MCF 10A (cell line): ENCODE measurements around the gene MAPKAP1. TPM values are rescaled to one million over a fixed set of nuclear protein-coding genes. Genes with fewer than 3 reads are reported as not detected.

Source experiments
- BruUV-seq: library from RNA; stranded (reverse); fragments of 400-500 nt; replicated peaks from 2 replicates; lab custom pipeline; 2021; lab: Mats Ljungman, UMichigan
- CTCF ChIA-PET: fragments of 300-600 bp; sonication (Branson Sonifier 250); formaldehyde crosslinking; extraction: SDS; loops from one replicate; lab custom pipeline; 2021; ENCODE audit warnings: antibody characterized with exemption, inconsistent platforms; lab: Yijun Ruan, JAX
- POLR2A ChIA-PET: fragments of 300-600, 350-650 bp; sonication (Branson Sonifier 250); formaldehyde crosslinking; extraction: SDS; loops from one replicate; lab custom pipeline; 2020; ENCODE audit warnings: antibody characterized with exemption, inconsistent platforms; lab: Yijun Ruan, JAX
- DNase-seq: peaks from one replicate; pipeline ENCODE4 v3.0.0-alpha.2; 2018; ENCODE audit not compliant: unreplicated experiment
- H3K27ac Mint-ChIP-seq: one replicate; pipeline ENCODE4 v1.8.0; 2022; ENCODE audit warnings: mild to moderate bottlenecking, low read depth, mixed read lengths; ENCODE audit not compliant: unreplicated experiment
- H3K27me3 Mint-ChIP-seq: one replicate; pipeline ENCODE4 v1.8.0; 2022; ENCODE audit warnings: mixed read lengths; ENCODE audit not compliant: insufficient read depth, unreplicated experiment
- H3K36me3 Mint-ChIP-seq: one replicate; pipeline ENCODE4 v1.8.0; 2022; ENCODE audit warnings: mild to moderate bottlenecking, moderate library complexity, mixed read lengths; ENCODE audit not compliant: insufficient read depth, unreplicated experiment
- H3K4me1 Mint-ChIP-seq: one replicate; pipeline ENCODE4 v1.8.0; 2022; ENCODE audit warnings: mixed read lengths; ENCODE audit not compliant: insufficient read depth, unreplicated experiment
- H3K4me3 Mint-ChIP-seq: one replicate; pipeline ENCODE4 v1.8.0; 2022; ENCODE audit warnings: mild to moderate bottlenecking, moderate library complexity, mixed read lengths; ENCODE audit not compliant: unreplicated experiment
- H3K9me3 Mint-ChIP-seq: one replicate; pipeline ENCODE4 v1.8.0; 2022; ENCODE audit warnings: mixed read lengths; ENCODE audit not compliant: unreplicated experiment
- CTCF ChIP-seq: fragments of 200-600 bp; IDR thresholded peaks from one replicate; pipeline ENCODE4 v1.8.0; 2022; ENCODE audit warnings: antibody characterized with exemption, mild to moderate bottlenecking; ENCODE audit not compliant: unreplicated experiment
- intact Hi-C: fragments of 100-400 bp; cut with micrococcal nuclease; formaldehyde crosslinking; loops from 2 replicates; pipeline ENCODE4 v1.14.1; 2022
- total RNA-seq: library from RNA; stranded (reverse); gene quantifications from 2 replicates; pipeline ENCODE4 v1.2.3, GENCODE V29; 2022

Gene MAPKAP1
- total RNA-seq, 1 experiment from 2014 or later, result 74.9 TPM

- no peak for TF ChIP-seq CTCF
- Mint-ChIP-seq H3K27ac (no peak overlapping the region), H3K36me3 (peaks cover 40% of the 10 kb centered on the region), H3K4me3 (no peak overlapping the region), H3K9me3 (no peaks in the 10 kb centered on the region), H3K4me1 (peaks cover 17% of the 10 kb centered on the region), H3K27me3 (no peaks in the 10 kb centered on the region)
- ChIA-PET POLR2A (interaction anchor here (1.6 kb wide), 1 partner anchor 9 kb away, joined by 6 read pairs; no protein-coding TSS in a partner anchor), CTCF (interaction anchor here (1.2 kb wide), 1 partner anchor 27 kb away, joined by 5 read pairs; no protein-coding TSS in a partner anchor)
- BruUV-seq, result no TSS peak
- no peak for DNase-seq
- intact Hi-C loops, result no loop called here
Measured at GRCh38 chr9:125585503-125586171, 121.4 kb downstream of the MAPKAP1 start.

GRCh38 chr9:125580701-125581286 lies 126.2 kb downstream of the MAPKAP1 start:
- intact Hi-C loops, result no loop called here
- H3K36me3 Mint-ChIP-seq, result peaks cover 25% of the 10 kb centered on the region
- no TSS peak for BruUV-seq
- H3K4me1 Mint-ChIP-seq, result no peaks in the 10 kb centered on the region
- no peak for DNase-seq
- no peak overlapping the region for H3K4me3 Mint-ChIP-seq
- no peaks in the 10 kb centered on the region for H3K27me3 Mint-ChIP-seq
- no peaks in the 10 kb centered on the region for H3K9me3 Mint-ChIP-seq
- ChIA-PET CTCF (interaction anchor here (1.1 kb wide), 1 partner anchor 818 kb away, joined by 3 read pairs; no protein-coding TSS in a partner anchor), POLR2A (interaction anchor here (1.7 kb wide), 1 partner anchor 8 kb away, joined by 6 read pairs; no protein-coding TSS in a partner anchor)
- TF ChIP-seq CTCF, result no peak
- no peak overlapping the region for H3K27ac Mint-ChIP-seq

GRCh38 chr9:125579030-125579932 lies 127.7 kb downstream of the MAPKAP1 start:
- H3K36me3 Mint-ChIP-seq, result peaks cover 22% of the 10 kb centered on the region
- H3K4me1 Mint-ChIP-seq, result no peaks in the 10 kb centered on the region
- BruUV-seq, result no TSS peak
- H3K27me3 Mint-ChIP-seq, result no peaks in the 10 kb centered on the region
- no peak overlapping the region for H3K27ac Mint-ChIP-seq
- no peak overlapping the region for H3K4me3 Mint-ChIP-seq
- CTCF ChIA-PET, result no interaction called here
- no peaks in the 10 kb centered on the region for H3K9me3 Mint-ChIP-seq
- TF ChIP-seq CTCF, result no peak
- intact Hi-C loops, result no loop called here
- DNase-seq, result no peak
- POLR2A ChIA-PET, result interaction anchor here (0.5 to 1.0 kb wide), 2 partner anchors 13 to 447 kb away, joined by 3 to 4 read pairs; no protein-coding TSS in a partner anchor
